Ovary (tissue), 3 donors: ENCODE measurements around the gene BRAP.

Experiments used
- POLR2A ChIP-seq: fragments of 450-650 bp; IDR thresholded peaks from one replicate; pipeline ENCODE4 v1.6.1; 2017; ENCODE audit warnings: antibody characterized with exemption, mild to moderate bottlenecking, moderate library complexity
- TF ChIP-seq, protein P1 (sequence below), 3 donors: fragments of 450-650 bp in 2 of 3; fragments of 200-600 bp in 1 of 3; IDR thresholded peaks; one replicate each; pipeline versions ENCODE4 v1.5.1 to v1.8.0; 2016 to 2022; ENCODE audit warnings: antibody characterized with exemption in 3 of 3, mild to moderate bottlenecking in 1 of 3
- donor health status: DM: no; HTN: no; CAD: no.

- no peak for TF ChIP-seq POLR2A
- TF ChIP-seq, protein P1, sequence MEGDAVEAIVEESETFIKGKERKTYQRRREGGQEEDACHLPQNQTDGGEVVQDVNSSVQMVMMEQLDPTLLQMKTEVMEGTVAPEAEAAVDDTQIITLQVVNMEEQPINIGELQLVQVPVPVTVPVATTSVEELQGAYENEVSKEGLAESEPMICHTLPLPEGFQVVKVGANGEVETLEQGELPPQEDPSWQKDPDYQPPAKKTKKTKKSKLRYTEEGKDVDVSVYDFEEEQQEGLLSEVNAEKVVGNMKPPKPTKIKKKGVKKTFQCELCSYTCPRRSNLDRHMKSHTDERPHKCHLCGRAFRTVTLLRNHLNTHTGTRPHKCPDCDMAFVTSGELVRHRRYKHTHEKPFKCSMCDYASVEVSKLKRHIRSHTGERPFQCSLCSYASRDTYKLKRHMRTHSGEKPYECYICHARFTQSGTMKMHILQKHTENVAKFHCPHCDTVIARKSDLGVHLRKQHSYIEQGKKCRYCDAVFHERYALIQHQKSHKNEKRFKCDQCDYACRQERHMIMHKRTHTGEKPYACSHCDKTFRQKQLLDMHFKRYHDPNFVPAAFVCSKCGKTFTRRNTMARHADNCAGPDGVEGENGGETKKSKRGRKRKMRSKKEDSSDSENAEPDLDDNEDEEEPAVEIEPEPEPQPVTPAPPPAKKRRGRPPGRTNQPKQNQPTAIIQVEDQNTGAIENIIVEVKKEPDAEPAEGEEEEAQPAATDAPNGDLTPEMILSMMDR (IDR thresholded peaks at IDR 0.05) = no peak
These were observed 85.5 kb downstream of the BRAP start for GRCh38 chr12:111600205-111600642.
